AG04450 (cell line): Measurements from ENCODE around the gene CEP131. TPM values are rescaled to one million over a fixed set of nuclear protein-coding genes. Genes with fewer than 3 reads are reported as not detected.

Experiments
- CTCF ChIA-PET: fragments of 300-600, 350-600 bp; formaldehyde crosslinking; extraction: SDS; loops from one replicate; lab custom pipeline; 2022; ENCODE audit warnings: antibody characterized with exemption, inconsistent platforms; lab: Charles Lee
- POLR2A ChIA-PET: fragments of 350-600 bp; formaldehyde crosslinking; extraction: SDS; loops from one replicate; lab custom pipeline; 2021; ENCODE audit warnings: antibody characterized with exemption, inconsistent platforms; lab: Yijun Ruan, JAX
- DNase-seq: peaks from one replicate; pipeline ENCODE4 v3.0.0-alpha.2; 2011; ENCODE audit warnings: low read depth, low spot score
- H3K27ac ChIP-seq: one replicate; pipeline ENCODE4 v1.5.1; 2012; ENCODE audit warnings: low read depth, low read length, control low read depth
- H3K27me3 ChIP-seq: one replicate; pipeline ENCODE4 v1.6.0; 2012; ENCODE audit warnings: low read length; ENCODE audit not compliant: control insufficient read depth, insufficient read depth
- H3K4me3 ChIP-seq: 2 replicates; pipeline ENCODE4 v1.5.1; 2011; ENCODE audit warnings: mild to moderate bottlenecking, low read depth, low read length, control low read depth
- H3K9me3 ChIP-seq: 2 replicates; pipeline ENCODE4 v1.5.1; 2012; ENCODE audit warnings: low read length; ENCODE audit not compliant: control insufficient read depth, insufficient read depth
- polyA plus RNA-seq: library from polyadenylated mRNA; depleted of rRNA; stranded (reverse); fragments of >200 nt; gene quantifications from 2 replicates; pipeline ENCODE4 v1.2.3, GENCODE V29; 2011
- TF ChIP-seq, protein P1 (sequence below): IDR thresholded peaks from 2 replicates; pipeline ENCODE4 v1.5.1; 2011; ENCODE audit warnings: low read depth, low read length, control low read depth, inconsistent platforms

Gene CEP131
- polyA plus RNA-seq, 1 experiment: 2.2 TPM

DNA sequence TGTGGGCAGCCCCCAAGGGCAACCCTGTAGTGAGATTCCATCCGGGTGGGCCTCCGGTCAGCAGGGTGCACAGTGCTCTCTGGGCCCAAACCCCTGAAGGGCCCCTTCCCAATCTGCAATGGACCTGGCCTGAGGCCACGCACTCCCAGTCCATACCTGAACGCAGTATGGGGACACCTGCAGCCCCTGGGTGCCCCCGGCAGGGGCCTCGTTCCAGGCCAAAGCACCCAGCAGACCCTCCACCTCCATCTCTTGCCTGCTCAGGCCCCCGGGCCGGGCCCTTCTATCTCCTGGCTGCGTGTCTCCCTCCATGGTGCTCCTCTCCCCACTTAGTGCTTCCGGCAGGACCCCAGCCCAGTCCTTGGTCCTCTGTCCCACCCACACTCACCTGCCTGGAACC lies 39.4 kb downstream of the CEP131 start:
- DNase-seq: no peak
- POLR2A ChIA-PET: no interaction called here
- H3K9me3 ChIP-seq: peaks cover 7% of the 10 kb centered on the region; the same call in 1 of the 2 replicates
- no peak overlapping the region for H3K27ac ChIP-seq
- TF ChIP-seq, protein P1, sequence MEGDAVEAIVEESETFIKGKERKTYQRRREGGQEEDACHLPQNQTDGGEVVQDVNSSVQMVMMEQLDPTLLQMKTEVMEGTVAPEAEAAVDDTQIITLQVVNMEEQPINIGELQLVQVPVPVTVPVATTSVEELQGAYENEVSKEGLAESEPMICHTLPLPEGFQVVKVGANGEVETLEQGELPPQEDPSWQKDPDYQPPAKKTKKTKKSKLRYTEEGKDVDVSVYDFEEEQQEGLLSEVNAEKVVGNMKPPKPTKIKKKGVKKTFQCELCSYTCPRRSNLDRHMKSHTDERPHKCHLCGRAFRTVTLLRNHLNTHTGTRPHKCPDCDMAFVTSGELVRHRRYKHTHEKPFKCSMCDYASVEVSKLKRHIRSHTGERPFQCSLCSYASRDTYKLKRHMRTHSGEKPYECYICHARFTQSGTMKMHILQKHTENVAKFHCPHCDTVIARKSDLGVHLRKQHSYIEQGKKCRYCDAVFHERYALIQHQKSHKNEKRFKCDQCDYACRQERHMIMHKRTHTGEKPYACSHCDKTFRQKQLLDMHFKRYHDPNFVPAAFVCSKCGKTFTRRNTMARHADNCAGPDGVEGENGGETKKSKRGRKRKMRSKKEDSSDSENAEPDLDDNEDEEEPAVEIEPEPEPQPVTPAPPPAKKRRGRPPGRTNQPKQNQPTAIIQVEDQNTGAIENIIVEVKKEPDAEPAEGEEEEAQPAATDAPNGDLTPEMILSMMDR: no peak
- no peak overlapping the region for H3K4me3 ChIP-seq
- peaks cover 11% of the 10 kb centered on the region for H3K27me3 ChIP-seq
- CTCF ChIA-PET: no interaction called here

DNA sequence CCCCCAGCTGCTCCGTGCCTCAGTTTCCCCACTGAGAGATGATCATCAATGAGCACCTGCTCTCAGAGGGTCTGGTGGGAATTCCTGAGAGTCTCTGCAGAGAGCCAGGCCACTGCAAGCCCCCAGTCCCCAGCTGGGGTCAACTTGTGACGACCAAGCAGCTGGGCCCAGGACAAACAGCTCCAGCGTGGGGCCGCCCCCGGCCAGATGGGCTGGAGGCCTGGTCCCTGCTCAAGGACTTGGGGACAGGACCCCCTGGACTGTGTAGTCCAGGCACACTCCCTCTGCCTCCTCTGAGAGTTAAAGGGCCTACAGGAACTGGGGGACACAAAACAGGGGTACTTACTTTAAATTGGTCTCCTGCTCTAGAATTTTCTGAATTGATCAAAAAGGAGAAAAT lies 40.2 kb downstream of the CEP131 start:
- TF ChIP-seq, protein P1: no peak
- Histone ChIP-seq H3K27me3 (peaks cover 11% of the 10 kb centered on the region), H3K9me3 (peaks cover 7% of the 10 kb centered on the region; the same call in 1 of the 2 replicates), H3K27ac (no peak overlapping the region), H3K4me3 (no peak overlapping the region)
- ChIA-PET CTCF (no interaction called here), POLR2A (no interaction called here)
- DNase-seq: no peak

DNA sequence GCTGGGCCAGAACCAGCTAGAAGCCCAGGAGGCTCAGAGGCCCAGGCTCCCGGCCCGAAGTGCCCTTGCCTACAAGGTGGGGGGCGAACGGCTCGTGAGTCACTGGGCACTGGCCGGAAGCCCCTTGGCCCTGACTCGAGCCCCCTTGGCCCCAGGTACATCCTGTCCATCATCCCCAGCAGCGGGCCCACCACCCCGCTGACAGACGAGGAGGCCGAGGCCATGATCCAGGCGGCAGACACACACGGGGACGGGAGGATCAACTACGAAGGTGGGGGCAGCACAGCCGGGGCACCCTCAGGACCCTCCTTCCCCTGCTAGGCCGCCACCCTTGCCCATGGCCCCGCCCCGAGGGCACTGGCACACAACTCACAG lies 41.0 kb downstream of the CEP131 start:
- TF ChIP-seq, protein P1: no peak
- Histone ChIP-seq H3K4me3 (no peak overlapping the region), H3K27me3 (peaks cover 11% of the 10 kb centered on the region), H3K9me3 (peaks cover 7% of the 10 kb centered on the region; the same call in 1 of the 2 replicates), H3K27ac (no peak overlapping the region)
- no peak for DNase-seq
- ChIA-PET CTCF (no interaction called here), POLR2A (no interaction called here)

DNA sequence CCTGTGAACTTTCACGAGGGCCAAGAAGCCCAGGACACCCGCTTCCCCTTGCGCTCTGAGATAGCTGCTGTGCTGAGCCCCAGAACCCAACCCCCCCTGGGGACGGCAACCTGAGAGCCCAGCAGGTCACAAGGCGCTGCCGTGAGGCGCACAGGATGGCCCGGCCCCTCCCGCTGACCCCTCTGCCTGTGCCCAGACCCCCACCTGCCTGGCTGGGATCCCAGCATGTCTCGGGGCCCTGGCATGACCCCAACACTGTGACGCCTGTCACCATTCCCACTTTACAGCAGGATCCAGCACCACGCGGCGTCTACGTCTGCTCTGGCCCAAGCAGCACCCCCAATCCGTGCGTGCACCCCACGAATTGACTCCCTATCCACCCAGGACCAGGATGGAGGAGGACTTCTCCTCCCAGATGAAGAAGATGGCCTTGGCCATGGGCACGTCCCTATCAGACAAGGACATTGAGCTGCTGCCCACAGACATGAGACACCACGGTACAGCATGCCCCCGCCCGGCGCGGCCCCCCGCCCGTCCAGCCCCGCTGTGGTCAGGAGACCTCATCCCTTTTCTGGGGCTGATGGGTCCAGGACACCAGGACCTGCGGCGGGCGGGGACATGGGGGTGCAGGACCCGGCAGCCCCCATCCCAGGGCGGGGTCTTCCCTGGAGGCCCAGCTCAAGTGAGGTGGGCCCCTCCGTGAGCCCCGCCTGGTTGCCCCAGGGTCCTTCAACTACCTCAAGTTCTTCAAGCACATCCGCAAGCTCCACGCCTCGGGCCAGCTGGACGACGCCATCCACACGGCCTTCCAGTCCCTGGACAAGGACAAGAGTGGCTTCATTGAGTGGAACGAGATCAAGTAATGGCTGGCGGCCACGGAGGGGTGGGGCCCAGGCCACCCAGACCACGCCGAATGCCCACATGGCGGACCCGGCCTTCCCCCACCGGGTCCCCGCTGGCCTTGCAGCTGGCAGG lies 41.6 kb downstream of the CEP131 start:
- no peak for DNase-seq
- TF ChIP-seq, protein P1: no peak
- Histone ChIP-seq H3K9me3 (peaks cover 7% of the 10 kb centered on the region; the same call in 1 of the 2 replicates), H3K4me3 (no peak overlapping the region), H3K27me3 (peaks cover 11% of the 10 kb centered on the region), H3K27ac (no peak overlapping the region)
- ChIA-PET POLR2A (no interaction called here), CTCF (no interaction called here)

DNA sequence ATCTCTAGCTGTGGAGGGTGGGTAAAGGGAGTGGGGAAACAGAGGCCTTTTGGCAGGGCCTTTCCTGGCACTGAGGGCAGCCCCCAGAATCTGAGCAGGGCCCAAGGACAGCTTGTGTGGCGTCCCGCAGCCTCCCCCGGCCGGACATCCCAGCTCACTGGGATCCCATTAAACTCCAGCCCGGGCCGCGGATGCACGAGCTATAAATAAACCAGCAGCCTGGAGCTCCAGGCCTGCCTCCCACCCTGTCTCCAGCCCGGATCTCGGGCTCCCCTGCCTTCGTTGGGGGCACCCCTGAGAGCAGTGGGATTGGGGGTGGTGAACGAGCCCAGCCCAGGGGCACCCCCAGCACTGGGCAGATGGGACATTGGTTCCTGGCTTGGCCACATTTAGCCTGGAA lies 42.9 kb downstream of the CEP131 start:
- Histone ChIP-seq H3K27ac (no peak overlapping the region), H3K9me3 (peaks cover 7% of the 10 kb centered on the region; the same call in 1 of the 2 replicates), H3K4me3 (no peak overlapping the region), H3K27me3 (peaks cover 15% of the 10 kb centered on the region)
- ChIA-PET POLR2A (no interaction called here), CTCF (interaction anchor here (0.6 to 1.0 kb wide), 2 partner anchors 37 to 165 kb away, joined by 3 read pairs; no protein-coding TSS in a partner anchor)
- DNase-seq: no peak
- TF ChIP-seq, protein P1: no peak
